Breast epithelium (tissue), 3 donors: ENCODE results near the gene INMT.

Experiments
- POLR2A ChIP-seq: fragments of 450-650 bp; IDR thresholded peaks from one replicate; pipeline ENCODE4 v1.6.1; 2016; ENCODE audit warnings: antibody characterized with exemption, mild to moderate bottlenecking, moderate library complexity
- POLR2AphosphoS5 ChIP-seq, 3 donors: sonication (generic); formaldehyde crosslinking; IDR thresholded peaks; one replicate each; pipeline ENCODE4 v1.6.1; 2017; ENCODE audit warnings: antibody characterized with exemption in 3 of 3
- TF ChIP-seq, protein P1 (sequence below), 3 donors: fragments of 450-650 bp; IDR thresholded peaks; one replicate each; pipeline ENCODE4 v1.5.1; 2016 to 2017; ENCODE audit warnings: antibody characterized with exemption in 3 of 3, mild to moderate bottlenecking in 3 of 3, moderate library complexity in 3 of 3

DNA sequence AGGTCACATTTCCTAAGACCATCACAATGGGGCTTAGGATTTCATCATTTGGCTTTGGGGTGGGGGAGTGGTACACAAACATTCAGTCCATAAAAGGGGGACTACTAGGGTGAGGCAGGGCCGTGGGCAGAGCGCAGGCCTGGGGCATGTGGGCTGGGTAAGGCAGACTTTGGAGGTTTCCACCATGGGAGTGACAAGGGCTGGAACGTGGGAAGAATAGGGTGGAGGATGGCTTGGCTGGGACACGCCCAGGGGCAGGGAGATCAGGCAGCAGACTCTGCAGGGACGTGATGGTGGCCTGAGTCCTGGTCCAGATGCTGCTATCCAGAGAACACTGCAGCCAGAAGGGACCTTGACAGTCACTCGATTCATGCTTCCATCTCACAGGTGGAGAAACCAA lies 45.0 kb upstream of the INMT start:
- TF ChIP-seq, protein P1, sequence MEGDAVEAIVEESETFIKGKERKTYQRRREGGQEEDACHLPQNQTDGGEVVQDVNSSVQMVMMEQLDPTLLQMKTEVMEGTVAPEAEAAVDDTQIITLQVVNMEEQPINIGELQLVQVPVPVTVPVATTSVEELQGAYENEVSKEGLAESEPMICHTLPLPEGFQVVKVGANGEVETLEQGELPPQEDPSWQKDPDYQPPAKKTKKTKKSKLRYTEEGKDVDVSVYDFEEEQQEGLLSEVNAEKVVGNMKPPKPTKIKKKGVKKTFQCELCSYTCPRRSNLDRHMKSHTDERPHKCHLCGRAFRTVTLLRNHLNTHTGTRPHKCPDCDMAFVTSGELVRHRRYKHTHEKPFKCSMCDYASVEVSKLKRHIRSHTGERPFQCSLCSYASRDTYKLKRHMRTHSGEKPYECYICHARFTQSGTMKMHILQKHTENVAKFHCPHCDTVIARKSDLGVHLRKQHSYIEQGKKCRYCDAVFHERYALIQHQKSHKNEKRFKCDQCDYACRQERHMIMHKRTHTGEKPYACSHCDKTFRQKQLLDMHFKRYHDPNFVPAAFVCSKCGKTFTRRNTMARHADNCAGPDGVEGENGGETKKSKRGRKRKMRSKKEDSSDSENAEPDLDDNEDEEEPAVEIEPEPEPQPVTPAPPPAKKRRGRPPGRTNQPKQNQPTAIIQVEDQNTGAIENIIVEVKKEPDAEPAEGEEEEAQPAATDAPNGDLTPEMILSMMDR (IDR thresholded peaks at IDR 0.05) = no peak
- TF ChIP-seq POLR2AphosphoS5 (IDR thresholded peaks at IDR 0.05) (no peak), POLR2A (no peak)
